Thyroid gland (tissue), 4 donors: ENCODE measurements around the gene CNOT1.

Experiments
- CTCF ChIP-seq, 6 experiments: fragments of 200-600 bp in 3 of 6; fragments of 450-650 bp in 3 of 6; sonication (generic) in 3 of 6; IDR thresholded peaks; one replicate each; pipeline ENCODE4 v1.5.1; 2016 to 2019; ENCODE audit warnings: antibody characterized with exemption in 6 of 6, mild to moderate bottlenecking in 2 of 6, inconsistent platforms in 1 of 6, moderate library complexity in 1 of 6
- POLR2A ChIP-seq, 2 donors: fragments of 450-650 bp; IDR thresholded peaks; one replicate each; pipeline ENCODE4 v1.6.1; 2017; ENCODE audit warnings: antibody characterized with exemption in 2 of 2, mild to moderate bottlenecking in 2 of 2, moderate library complexity in 1 of 2

- no peak for TF ChIP-seq CTCF (IDR thresholded peaks at IDR 0.05)
- no peak for TF ChIP-seq POLR2A (IDR thresholded peaks at IDR 0.05)
These were observed 126.3 kb downstream of the CNOT1 start for GRCh38 chr16:58503166-58503862.
